ENCODE measurements around the gene UBE2E1. TPM values are rescaled to one million over a fixed set of nuclear protein-coding genes. Genes with fewer than 3 reads are reported as not detected.

Gene UBE2E1
- total RNA-seq, 1 experiment from 2014 or later, result 66.4 TPM

- no peak for DNase-seq (ENCODE audit: low spot score)
These were observed 15.1 kb downstream of the UBE2E1 start for GRCh38 chr3:23820888-23821287.

- DNase-seq (ENCODE audit: low spot score), result no peak
These were observed 16.1 kb downstream of the UBE2E1 start for GRCh38 chr3:23821858-23822257.

- no peak for DNase-seq (ENCODE audit: low spot score)
These were observed 16.8 kb downstream of the UBE2E1 start for GRCh38 chr3:23822559-23822958.

- DNase-seq (ENCODE audit: low spot score), result no peak
These were observed 17.9 kb downstream of the UBE2E1 start for GRCh38 chr3:23823620-23824019.

GRCh38 chr3:23824699-23825444 is 19.1 kb downstream of the UBE2E1 start:
- no peak for DNase-seq (ENCODE audit: low spot score)

GRCh38 chr3:23825802-23826201 is 20.0 kb downstream of the UBE2E1 start:
- DNase-seq (ENCODE audit: low spot score), result no peak

- peak; percentile 43 for DNase-seq (ENCODE audit: low spot score)
These were observed 20.8 kb downstream of the UBE2E1 start for GRCh38 chr3:23826382-23827064.

GRCh38 chr3:23829242-23829934 is 23.6 kb downstream of the UBE2E1 start:
- DNase-seq (ENCODE audit: low spot score), result no peak

- no peak for DNase-seq (ENCODE audit: low spot score)
These were observed 25.2 kb downstream of the UBE2E1 start for GRCh38 chr3:23830869-23831484.

GRCh38 chr3:23831517-23832394 is 26.0 kb downstream of the UBE2E1 start:
- DNase-seq (ENCODE audit: low spot score), result no peak

- DNase-seq (ENCODE audit: low spot score), result no peak
These were observed 26.8 kb downstream of the UBE2E1 start for GRCh38 chr3:23832523-23832922.

GRCh38 chr3:23834082-23834870 is 28.5 kb downstream of the UBE2E1 start:
- peak; percentile 4 for DNase-seq (ENCODE audit: low spot score)

GRCh38 chr3:23835087-23835486 is 29.3 kb downstream of the UBE2E1 start:
- no peak for DNase-seq (ENCODE audit: low spot score)

- no peak for DNase-seq (ENCODE audit: low spot score)
These were observed 30.0 kb downstream of the UBE2E1 start for GRCh38 chr3:23835802-23836201.

GRCh38 chr3:23836536-23837230 is 30.9 kb downstream of the UBE2E1 start:
- DNase-seq (ENCODE audit: low spot score), result no peak

- no peak for DNase-seq (ENCODE audit: low spot score)
These were observed 31.5 kb downstream of the UBE2E1 start for GRCh38 chr3:23837286-23837685.

- no peak for DNase-seq (ENCODE audit: low spot score)
These were observed 31.9 kb downstream of the UBE2E1 start for GRCh38 chr3:23837691-23838090.

GRCh38 chr3:23840521-23840920 is 34.8 kb downstream of the UBE2E1 start:
- no peak for DNase-seq (ENCODE audit: low spot score)

- DNase-seq (ENCODE audit: low spot score), result no peak
These were observed 38.1 kb downstream of the UBE2E1 start for GRCh38 chr3:23843869-23844268.

All from A172 (cell line).